Astrocyte of the cerebellum (primary cell): ENCODE measurements around the gene PGK2.

ENCODE experiments used
- DNase-seq: peaks from one replicate; pipeline ENCODE4 v3.0.0-alpha.2; 2011; ENCODE audit warnings: low read depth
- H3K4me3 ChIP-seq: 2 replicates; pipeline ENCODE4 v1.5.1; 2011; ENCODE audit warnings: mild to moderate bottlenecking, low read depth, low read length, moderate library complexity
- in situ Hi-C: cut with HindIII; loops from 2 replicates; pipeline ENCODE4 v1.10.0; 2017; ENCODE audit warnings: low sequenced_read_pairs
- TF ChIP-seq, protein P1 (sequence below): IDR thresholded peaks from 2 replicates; pipeline ENCODE4 v1.5.1; 2012; ENCODE audit warnings: low read length, low read depth, moderate library complexity, mild to moderate bottlenecking; ENCODE audit errors: missing control alignments

PGK2 gene

DNA sequence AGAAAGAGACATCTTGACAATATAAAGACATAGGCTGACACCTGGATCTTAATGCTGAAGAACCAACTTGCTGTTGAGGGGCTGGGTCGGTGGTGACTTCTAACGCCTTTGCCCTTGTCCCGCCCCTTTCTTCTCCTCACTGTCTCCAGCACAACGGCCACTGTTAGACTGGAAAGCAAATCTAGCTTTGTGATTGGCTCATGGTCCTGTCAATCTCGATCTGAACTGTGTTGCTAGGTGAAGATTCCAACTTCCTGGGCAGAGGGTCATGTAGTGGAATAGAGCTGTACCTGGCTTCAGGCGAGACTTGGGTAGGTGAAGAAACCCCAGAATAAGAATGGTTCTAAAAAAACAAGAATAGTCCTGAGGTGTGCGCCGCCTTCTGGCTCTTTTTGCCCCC, at the start of gene PGK2:
PGK2 (minus strand) TSS at position 110 of the 400 bp plus-strand sequence; CDS start at position 12, 98 bp downstream.
- in situ Hi-C loops = no loop called here
- DNase-seq = no peak
- TF ChIP-seq, protein P1, sequence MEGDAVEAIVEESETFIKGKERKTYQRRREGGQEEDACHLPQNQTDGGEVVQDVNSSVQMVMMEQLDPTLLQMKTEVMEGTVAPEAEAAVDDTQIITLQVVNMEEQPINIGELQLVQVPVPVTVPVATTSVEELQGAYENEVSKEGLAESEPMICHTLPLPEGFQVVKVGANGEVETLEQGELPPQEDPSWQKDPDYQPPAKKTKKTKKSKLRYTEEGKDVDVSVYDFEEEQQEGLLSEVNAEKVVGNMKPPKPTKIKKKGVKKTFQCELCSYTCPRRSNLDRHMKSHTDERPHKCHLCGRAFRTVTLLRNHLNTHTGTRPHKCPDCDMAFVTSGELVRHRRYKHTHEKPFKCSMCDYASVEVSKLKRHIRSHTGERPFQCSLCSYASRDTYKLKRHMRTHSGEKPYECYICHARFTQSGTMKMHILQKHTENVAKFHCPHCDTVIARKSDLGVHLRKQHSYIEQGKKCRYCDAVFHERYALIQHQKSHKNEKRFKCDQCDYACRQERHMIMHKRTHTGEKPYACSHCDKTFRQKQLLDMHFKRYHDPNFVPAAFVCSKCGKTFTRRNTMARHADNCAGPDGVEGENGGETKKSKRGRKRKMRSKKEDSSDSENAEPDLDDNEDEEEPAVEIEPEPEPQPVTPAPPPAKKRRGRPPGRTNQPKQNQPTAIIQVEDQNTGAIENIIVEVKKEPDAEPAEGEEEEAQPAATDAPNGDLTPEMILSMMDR = no peak
- H3K4me3 ChIP-seq = no peak within 1 kb of the TSS

DNA sequence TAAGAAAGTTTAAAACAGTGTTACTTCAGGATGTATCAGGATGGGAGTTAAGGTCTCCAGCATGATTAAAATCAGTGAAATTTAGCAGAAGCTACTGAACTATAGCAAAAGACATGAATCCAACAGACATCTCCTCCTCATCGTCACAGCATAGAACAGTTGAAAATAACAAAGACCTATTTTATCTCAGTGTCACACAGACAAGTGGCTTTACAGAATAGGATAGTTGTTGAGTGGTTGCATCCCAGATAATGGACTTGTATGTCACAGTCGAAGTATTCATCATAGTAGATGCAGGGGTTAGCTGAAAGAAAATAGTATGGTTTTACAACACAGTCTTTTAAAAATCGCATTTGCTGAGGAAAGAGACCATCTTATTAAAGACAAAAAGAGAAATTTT, 48.1 kb upstream of the PGK2 start:
- TF ChIP-seq, protein P1 = no peak
- no peak overlapping the region for H3K4me3 ChIP-seq
- in situ Hi-C loops = no loop called here
- no peak for DNase-seq

DNA sequence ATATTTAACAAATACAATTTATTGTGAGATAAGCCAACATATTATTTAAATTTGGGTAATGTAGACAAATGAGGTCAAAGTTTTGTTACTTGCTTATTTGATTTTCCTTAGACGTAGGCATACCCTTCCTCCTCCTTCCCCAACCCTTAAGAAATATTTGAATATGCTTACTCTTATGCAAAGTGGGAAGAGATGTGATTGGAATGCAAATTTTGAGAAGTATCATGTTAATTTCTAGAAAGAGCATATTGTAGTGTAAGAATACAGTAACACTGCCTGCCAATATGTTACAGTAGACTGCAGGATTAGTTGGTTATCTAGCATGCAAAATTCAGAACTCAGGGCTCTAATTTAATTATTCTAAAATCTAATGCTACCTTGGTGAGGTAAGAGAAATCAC, 46.3 kb upstream of the PGK2 start:
- TF ChIP-seq, protein P1 = no peak
- in situ Hi-C loops = no loop called here
- DNase-seq = no peak
- no peak overlapping the region for H3K4me3 ChIP-seq

DNA sequence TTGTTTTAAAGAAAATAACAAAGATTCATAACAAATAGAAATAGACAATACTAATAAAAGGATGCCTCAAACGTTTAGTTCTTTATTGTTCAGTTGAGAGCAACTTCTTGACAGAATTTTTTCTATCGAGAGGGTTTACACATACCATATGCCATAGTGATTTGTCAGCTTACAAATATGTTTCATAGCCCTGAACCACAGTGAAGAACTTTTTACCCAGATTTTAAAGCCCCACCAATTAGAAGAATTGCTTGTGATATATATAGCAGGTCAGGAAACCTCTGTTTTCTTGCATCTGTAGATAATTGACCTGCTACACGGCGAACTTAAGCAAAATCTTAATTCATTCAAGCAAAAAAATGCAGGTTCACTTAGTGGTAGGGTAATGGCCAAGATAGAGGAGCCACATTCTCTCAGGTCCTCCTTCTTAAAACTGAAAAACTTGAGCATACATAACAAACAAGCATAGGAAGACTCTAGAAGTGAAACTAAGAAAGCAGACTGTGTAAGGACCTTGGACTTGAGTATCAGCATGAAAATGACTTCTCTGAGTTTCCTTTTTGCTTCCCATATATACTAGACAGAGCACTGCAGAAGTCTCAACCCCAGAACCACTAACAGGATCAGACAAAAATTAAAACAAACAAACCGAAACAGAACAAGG, 39.8 kb upstream of the PGK2 start:
- in situ Hi-C loops = no loop called here
- no peak overlapping the region for H3K4me3 ChIP-seq
- TF ChIP-seq, protein P1 = no peak
- DNase-seq = no peak

DNA sequence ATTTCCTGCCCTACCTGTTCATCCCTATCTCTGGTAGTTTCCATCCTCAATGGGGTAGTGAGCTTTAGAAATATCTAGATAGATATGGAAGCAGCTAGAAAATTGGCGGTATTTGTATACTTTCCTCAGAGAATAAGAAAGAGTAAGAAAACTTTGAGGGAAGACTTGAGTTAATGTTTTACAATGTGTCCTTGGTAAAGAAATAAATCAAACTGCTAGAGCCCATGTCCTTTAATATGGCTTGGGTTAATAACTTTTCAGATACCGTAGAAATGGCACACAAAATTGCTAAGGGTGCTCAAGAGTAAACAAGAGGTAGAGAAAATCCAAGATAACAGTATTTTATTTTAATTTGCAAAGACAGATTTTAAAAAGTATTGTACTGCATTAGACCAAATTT, 28.1 kb upstream of the PGK2 start:
- H3K4me3 ChIP-seq = no peak overlapping the region
- no peak for DNase-seq
- in situ Hi-C loops = no loop called here
- TF ChIP-seq, protein P1 = no peak

DNA sequence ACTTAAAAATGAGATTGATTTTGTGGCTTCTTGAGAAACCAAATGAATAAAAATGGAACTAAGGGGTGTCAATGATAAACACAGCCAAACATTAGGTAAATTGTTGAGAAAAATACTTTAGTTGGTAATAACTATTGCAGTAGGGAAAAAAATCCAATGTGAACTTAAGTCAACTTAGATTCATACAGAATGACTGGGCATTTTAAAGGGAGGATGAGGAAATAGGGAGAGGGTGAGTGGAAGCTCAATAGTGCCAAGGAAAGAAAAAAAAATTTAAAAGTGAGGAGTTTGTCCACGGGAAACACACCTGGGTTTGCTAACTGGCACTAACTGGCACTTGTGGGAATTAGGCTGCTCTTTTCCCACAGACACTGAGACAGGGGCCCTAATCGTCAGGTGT, 26.2 kb upstream of the PGK2 start:
- H3K4me3 ChIP-seq = no peak overlapping the region
- in situ Hi-C loops = loop anchor here (5.0 kb wide), 1 partner anchor 64 kb away; no protein-coding TSS in a partner anchor

More for the DNA sequence above, 26.2 kb upstream of the PGK2 start:
- TF ChIP-seq, protein P1 = no peak
- DNase-seq = no peak
